Measurements from ENCODE around the gene SLC12A3. TPM values are rescaled to one million over a fixed set of nuclear protein-coding genes. Genes with fewer than 3 reads are reported as not detected.

SLC12A3 gene
- total and polyA plus RNA-seq, 2 of the 8 experiments (the other 6 are each of a cell fraction or from before 2014, with no cell fraction given), result not detected

- FAIRE-seq, result no peak
- Histone ChIP-seq H3K23me2 (ENCODE audit: low read depth, low read length) (no peaks in the 10 kb centered on the region), H2AK5ac (ENCODE audit: low read depth, low read length) (no peak overlapping the region), H3K27ac (ENCODE audit: low read depth, low read length) (no peak overlapping the region), H3K4me3 (ENCODE audit: extremely low read depth in 1 of 4, insufficient read depth in 2 of 4, low read depth in 3 of 4, low read length in 4 of 4) (no peak overlapping the region), H4K8ac (ENCODE audit: extremely low read depth, insufficient read depth, low read length) (no peak overlapping the region), H2BK20ac (ENCODE audit: low read length) (no peak overlapping the region), H3K36me3 (ENCODE audit: control insufficient read depth in 2 of 4, insufficient read depth in 4 of 4, low read length in 3 of 4) (peaks cover 3 to 27% (median 19%) of the 10 kb centered on the region in 4 experiments; a peak in 6 of 8 replicates), H3K4me1 (replicated peaks in 1 of 4; ENCODE audit: control insufficient read depth in 3 of 4, insufficient read depth in 4 of 4, low read length in 3 of 4) (no peaks in the 10 kb centered on the region), H2AFZ (ENCODE audit: low read length) (no peak overlapping the region), H2BK5ac (ENCODE audit: low read depth, low read length) (no peak overlapping the region), H3K9me3 (ENCODE audit: insufficient read depth in 2 of 2, low read depth in 1 of 2, low read length in 1 of 2) (no peaks in the 10 kb centered on the region), H4K20me1 (replicated peaks in 1 of 2; ENCODE audit: control insufficient read depth in 1 of 2, insufficient read depth in 2 of 2, low read length in 2 of 2) (peaks cover 0 to 2% of the 10 kb centered on the region in 2 experiments), H2BK15ac (ENCODE audit: low read length) (no peak overlapping the region), H3K18ac (ENCODE audit: extremely low read depth, low read length) (no peak overlapping the region), H3K79me1 (ENCODE audit: low read depth, low read length) (no peaks in the 10 kb centered on the region), H3K4ac (replicated peaks; ENCODE audit: insufficient read length, low read depth, low read length) (no peak overlapping the region), H3K23ac (ENCODE audit: insufficient read length) (no peak overlapping the region), H3K9ac (replicated peaks in 1 of 4; ENCODE audit: extremely low read depth in 1 of 4, low read depth in 3 of 4, low read length in 3 of 4) (no peak overlapping the region), H3K56ac (replicated peaks; ENCODE audit: insufficient read length, low read depth, low read length) (no peak overlapping the region), H3K79me2 (ENCODE audit: control insufficient read depth in 1 of 2, insufficient read depth in 2 of 2, low read length in 2 of 2) (no peaks in the 10 kb centered on the region), H2BK120ac (replicated peaks; ENCODE audit: low read depth, low read length) (no peak overlapping the region), H3K27me3 (replicated peaks in 1 of 4; ENCODE audit: control insufficient read depth in 3 of 4, extremely low read depth in 1 of 4, insufficient read depth in 3 of 4, low read length in 3 of 4) (no peaks in the 10 kb centered on the region), H4K91ac (replicated peaks; ENCODE audit: insufficient read length, low read length) (no peak overlapping the region), H3K4me2 (ENCODE audit: insufficient read depth in 1 of 2, low read depth in 2 of 2, low read length in 2 of 2) (no peak overlapping the region), H3K14ac (ENCODE audit: insufficient read length) (no peak overlapping the region), H2BK12ac (ENCODE audit: low read depth, low read length) (no peak overlapping the region), H4K5ac (ENCODE audit: insufficient read length, low read depth, low read length) (no peak overlapping the region)
- CTCF ChIA-PET (ENCODE audit: partially characterized antibody), result interaction anchor here (0.6 to 2.0 kb wide), 10 partner anchors 8 to 905 kb away, joined by 3 to 8 read pairs (median 4); partner anchors contain the start of gene CETP
- POLR2A ChIA-PET (ENCODE audit: partially characterized antibody), result interaction anchor here (0.6 to 8.0 kb wide), 6 partner anchors 13 to 262 kb away, joined by 3 to 125 read pairs (median 3); partner anchors contain the start of gene HERPUD1
- no peak for DNase-seq (ENCODE audit: low read depth in 1 of 2, low spot score in 2 of 2)
- TF ChIP-seq PHF8 (conservative IDR thresholded peaks at IDR 0.05; ENCODE audit: low read depth, low read length), result no peak
- no peak for TF ChIP-seq ASH2L (IDR thresholded peaks at IDR 0.05; ENCODE audit: low read length)
- no peak for TF ChIP-seq FOSL1 (IDR thresholded peaks at IDR 0.05; ENCODE audit: insufficient read depth, low read depth, low read length)
- TF ChIP-seq KDM5A (IDR thresholded peaks at IDR 0.05; ENCODE audit: low read length), result no peak
- TF ChIP-seq SIN3A (conservative IDR thresholded peaks at IDR 0.05 in 1 of 2, IDR thresholded peaks at IDR 0.05 in 1 of 2; ENCODE audit: low read depth in 1 of 2, low read length in 2 of 2), result no peak
- no peak for TF ChIP-seq KDM1A (IDR thresholded peaks at IDR 0.05; ENCODE audit: borderline replicate concordance, low read length)
- no peak for TF ChIP-seq GTF2F1 (IDR thresholded peaks at IDR 0.05; ENCODE audit: borderline replicate concordance, low read depth, low read length)
- no peak for TF ChIP-seq SP1 (IDR thresholded peaks at IDR 0.05; ENCODE audit: low read depth, low read length)
- TF ChIP-seq SIRT6 (IDR thresholded peaks at IDR 0.05; ENCODE audit: low read length), result no peak
- WGBS, 2 experiments (ENCODE audit: extremely low coverage in 1 of 2, insufficient coverage in 1 of 2, insufficient read length in 1 of 2, insufficient replicate concordance in 2 of 2, low coverage in 1 of 2, low lambda C conversion rate in 2 of 2, missing lambda C conversion rate in 1 of 2), result 88% methylated on average over 10 of the region's 10 CpGs; no CpG with 5 or more reads in 1 of the 2 experiments
These were observed 82.0 kb downstream of the SLC12A3 start for GRCh38 chr16:56946767-56947603.

All from H1 (cell line).